Hypothalamus (tissue), 51 donors: ENCODE data around the gene DCDC1.
A peak's percentile ranks its signal among the peaks of the same experiment; 100 is the strongest.

Experiments used
- DNase-seq, 51 donors: peaks; one replicate each; lab custom pipeline; 2025; lab: John Stamatoyannopoulos, UW

Gene DCDC1

DNA sequence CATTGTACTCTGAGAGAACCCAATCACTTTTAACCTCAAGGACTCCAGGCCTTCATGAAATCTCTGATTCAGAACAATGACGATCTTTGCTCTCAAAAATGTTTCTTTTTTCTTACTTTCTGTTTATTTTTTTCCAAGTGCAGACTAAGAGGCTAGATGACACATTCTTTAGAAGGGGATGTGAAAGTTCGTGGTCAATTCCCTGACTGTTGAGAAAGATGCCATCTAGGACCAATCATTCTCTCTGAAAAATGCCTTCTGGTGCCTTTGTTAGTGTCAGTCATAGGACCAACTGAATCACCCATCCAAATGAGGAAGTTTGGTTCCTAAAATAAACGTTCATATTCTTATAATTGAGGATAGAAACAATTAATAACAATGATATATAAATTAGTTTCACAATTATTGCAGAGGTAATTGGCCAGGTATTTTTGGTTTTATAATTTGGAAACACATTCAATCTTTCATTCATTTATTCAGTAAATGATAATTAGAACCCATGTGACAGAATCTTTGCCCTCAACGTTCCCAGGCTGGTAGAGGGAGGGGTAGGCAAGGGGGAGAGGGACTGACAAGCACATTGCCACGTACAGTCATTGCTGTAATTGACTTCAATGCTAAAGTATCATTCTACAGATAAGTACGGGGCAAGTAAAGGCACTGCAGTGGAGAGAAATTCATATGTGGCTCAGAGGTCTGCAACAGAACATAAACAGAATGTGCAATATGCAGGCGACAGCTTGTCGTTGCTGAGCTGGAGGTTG, 450.0 kb downstream of the DCDC1 start:
- DNase-seq: peak in 1 of 51 donors; percentile 1

DNA sequence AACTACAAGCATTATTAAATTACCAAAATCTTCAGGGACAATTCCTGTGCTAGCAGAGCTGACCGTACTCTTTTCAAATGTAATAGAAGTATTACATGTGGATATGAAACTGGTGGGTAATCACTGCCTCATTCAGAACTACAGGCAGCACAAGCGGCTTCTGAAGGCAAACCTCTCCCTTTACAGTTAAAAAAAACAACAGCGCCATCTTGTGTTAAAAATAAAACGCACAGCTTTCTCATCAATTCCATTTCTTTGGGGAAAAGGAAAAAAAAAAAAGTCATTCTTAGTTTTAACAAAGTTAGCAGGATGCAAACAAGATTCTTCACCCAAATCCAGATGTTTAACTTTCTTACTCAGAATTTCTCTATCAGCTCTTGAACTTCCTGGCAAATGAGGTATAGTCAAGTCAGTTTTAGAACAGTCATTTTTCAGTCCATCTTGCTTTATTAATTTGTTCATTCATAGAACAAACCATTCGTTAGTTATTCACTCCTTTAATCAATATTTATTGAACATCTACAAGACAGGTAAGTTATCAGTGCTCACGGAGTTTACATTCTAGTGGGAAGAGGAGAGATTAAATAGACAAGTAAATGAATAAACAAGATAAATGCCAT, 451.6 kb downstream of the DCDC1 start:
- peak in 4 of 51 donors; percentile 2 to 44 (median 6) for DNase-seq

DNA sequence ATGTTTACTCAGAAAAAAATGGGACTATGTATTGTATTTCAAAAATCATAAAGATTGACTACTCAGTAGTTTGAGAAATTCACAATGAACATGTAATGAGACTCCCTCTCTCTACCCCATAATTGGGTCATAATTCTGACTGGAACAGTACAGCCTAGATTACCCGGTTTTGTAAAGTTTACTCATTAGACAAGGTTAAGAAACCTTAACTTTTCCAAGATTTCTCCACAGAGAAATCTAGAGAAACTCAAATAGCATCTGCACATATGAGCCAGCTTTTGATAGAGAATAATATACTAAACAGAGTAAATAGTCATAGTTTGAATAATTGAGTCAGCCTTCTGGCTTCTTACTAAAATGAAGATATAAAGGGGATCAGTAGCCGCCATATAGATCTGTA, 452.3 kb downstream of the DCDC1 start:
- no peak for DNase-seq

DNA sequence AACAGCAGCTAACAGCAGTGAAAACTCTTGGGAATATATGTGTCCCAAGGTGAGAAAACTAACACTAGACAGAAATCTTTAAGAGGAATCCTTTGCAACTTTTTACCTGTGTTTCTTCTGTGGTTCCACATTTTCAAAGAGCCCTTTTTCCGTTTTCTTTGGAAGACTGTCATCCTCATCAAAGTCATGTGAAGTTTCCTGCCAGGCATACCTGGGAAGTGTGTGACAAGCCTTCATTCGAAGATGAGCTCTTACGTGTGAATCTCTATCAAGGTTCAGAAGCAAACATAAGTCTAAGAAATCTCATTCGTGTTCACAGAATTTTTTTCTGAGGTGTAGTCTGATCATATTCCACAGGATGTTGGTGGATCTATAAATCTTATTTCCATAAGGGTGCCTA, 452.8 kb downstream of the DCDC1 start:
- DNase-seq: no peak

DNA sequence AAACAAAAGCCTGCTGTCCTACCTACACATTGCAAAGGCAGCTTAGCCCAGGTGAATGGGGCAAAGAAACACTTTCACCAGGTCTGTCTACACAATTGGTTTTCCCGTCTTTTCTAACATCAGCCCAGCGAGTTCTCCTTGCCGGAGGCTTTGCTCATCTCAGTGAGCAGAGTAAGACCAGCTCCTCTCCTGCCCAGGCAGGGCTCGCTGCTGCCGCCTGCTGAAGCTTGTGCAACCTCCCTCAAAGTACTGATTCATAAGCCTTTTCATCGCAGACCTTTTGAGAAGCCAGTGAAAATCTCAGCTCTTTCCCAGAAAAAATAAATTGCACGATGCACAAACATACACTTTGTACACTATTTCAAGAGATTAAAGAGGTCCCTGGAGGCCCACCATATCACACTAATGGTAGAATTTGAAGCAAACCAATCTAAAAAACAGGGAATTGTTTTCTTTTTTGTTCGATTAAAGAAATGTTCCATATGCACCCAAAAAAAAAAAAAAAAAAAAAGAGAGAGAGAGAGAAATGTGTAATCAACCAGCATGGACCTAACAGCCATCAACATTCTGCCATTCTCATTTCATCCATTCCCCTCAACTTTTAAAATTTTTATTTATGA, 455.3 kb downstream of the DCDC1 start:
- DNase-seq: peak in 34 of 51 donors; percentile 4 to 64 (median 28)

DNA sequence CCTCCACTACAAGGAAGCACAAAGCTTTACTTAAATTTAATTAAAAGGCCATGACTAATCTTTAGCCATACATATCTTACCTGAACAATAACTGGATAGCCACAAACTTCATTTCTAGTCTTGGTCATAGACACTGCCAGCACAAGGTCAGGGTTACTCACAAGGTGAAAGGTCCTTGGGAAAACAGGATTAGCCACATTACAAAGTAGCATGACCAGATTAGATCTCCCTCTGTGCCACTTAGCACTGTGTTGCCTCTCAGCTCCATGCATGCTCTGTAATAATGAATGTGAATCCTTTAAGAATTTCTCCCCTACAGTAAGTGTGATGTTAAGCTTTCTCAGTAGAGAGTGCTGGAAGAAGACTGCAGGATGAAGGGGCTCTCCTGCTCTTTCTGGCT, 458.3 kb downstream of the DCDC1 start:
- DNase-seq: no peak

DNA sequence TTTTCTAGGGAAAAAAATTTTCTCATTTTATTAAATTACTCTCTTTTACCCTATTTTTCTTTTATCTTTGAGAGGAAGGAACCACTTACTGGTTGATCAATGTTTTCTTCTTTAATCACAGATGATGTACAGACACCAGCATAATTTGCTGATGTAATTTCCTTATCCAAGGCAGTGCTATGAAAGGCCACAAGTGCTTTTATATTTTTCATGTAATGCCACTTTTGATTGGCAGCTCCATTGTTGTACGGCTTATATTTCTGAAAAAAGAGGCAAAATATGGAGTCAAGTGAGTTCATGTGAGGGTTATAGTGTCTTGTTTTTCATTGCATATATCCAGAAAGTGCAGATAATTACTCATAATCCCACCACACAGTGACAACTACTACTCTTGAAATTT, 460.7 kb downstream of the DCDC1 start:
- DNase-seq: no peak

DNA sequence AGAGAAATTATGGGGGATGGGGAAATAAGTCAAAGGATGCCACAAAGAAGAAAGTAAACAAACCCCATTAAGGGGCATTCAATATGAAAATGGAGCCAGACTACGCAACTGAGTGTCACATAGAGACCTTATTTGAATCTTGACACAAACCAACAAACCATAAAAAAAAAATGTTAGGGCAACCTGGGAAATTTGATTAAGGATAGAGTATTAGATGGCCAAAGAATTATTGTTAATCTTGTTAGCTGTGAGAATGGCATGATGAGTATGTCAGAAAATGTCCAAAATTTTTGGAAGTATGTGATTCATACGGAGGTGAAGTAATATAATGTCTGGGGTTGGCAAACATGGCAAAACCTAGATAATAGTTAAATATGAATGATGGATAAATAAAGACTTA, 461.3 kb downstream of the DCDC1 start:
- no peak for DNase-seq

DNA sequence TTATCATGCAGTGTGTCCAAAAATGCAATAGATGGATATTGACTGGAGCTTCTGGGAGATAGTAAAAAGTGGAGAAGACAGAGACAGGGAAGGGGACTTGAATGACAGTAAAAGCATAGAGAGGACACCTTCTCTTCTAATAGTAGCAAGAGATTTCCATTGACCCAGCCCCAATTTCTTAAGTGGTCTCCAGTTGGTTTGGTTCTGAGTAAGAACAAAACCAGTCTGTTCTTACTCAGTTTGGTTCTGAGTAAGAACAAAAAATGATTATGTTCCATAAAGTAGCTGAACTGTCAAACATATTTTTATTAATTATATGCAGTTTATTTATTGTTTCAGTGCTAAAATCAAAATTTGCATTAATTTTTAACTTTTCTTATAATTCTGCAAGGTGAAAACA, 466.6 kb downstream of the DCDC1 start:
- no peak for DNase-seq

DNA sequence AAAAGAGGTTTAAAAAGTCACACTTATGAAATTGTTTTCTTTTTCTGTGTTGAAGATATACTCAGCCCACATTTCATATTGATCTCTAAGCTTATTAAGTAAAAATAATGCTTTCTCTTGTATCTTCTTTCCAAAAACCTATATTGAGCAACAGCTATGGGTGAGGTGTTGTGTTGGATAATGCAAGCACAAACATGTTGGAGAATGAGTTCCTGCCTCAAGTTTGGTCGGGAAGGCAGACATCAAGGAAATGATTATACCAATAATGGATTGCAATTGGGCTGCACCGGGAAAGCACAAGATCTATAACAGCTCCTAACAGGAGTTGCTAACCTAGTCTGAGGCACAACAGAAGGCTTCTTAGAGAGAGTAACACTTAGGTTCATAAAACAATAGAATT, 474.5 kb downstream of the DCDC1 start:
- no peak for DNase-seq

DNA sequence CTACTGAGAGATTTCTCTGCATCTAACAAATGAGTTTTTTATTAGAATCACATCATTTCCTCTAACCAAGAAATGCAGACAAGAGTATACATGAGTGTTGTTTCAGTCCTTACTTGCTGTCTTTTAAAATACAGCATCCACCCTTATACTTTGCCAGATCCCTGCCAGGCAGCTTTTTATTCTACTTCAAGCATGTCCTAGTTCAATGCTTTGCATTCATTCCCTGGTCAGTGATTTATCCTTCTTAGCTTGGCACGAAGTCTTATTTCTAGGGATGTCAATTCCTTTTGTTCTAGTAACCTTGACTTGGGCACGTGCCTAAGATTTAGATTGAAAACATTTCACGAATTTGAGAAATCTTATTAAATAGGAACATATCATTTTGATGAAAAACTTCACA, 476.2 kb downstream of the DCDC1 start:
- no peak for DNase-seq

DNA sequence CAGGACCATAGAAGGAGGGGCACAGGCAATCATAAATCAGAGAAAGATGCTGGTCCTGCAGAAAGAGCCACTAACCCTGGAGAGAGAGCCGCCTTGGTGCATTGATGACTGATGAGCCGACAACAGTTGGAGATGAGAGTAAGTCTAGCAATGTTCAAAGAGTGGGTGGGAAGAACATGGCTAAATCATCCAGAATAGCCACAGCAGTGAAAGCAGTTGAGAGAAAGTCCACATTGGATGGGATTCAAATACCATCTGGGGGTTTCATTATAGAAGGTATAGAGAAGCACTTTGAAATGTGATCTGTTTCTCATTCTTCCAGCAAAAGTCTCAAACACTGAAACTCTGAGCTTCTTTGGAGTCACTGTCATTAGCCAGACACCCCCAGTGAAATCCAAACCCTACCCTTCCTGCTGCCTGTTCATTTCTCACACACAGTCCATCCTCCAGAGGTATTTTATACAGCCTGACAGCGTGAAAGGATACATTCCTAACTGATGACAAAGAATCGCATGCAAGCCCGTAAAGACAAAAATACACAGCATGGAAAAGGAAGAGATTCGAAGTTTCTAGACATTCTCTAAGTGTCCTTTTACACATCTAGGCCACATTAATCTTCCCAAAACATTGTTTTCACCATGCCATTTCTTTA, 480.3 kb downstream of the DCDC1 start:
- peak in 1 of 51 donors; percentile 1 for DNase-seq

DNA sequence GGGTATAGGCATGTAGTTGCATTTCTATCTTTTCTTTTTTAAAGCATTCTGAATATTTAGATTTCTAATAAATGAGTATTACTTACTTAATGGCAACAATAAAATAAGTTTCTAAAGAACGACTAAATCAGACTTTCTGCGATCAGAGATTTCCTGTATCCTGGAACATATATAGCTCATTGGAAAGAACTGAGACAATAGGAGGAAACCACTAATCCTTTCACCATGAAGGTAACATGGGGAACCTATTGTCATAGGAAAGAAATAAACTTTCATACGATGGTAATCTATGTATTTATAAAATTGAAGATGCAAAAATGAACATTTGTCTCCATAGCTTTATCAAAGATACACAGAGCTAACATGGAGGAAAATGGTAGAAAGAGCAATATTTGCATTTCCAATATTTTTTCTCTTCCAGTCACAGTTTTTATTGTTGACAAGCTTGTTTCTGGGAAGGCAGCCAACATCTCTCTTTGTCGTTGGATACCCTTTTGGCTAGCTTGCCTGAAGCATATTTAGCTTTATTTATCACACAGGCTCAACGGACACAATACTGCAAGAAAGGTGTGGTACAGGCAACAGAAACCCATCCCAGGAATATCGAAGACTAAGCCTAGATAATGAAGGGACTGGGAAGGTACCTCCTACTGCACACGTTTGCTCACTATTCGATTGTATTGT, 490.1 kb downstream of the DCDC1 start:
- no peak for DNase-seq

DNA sequence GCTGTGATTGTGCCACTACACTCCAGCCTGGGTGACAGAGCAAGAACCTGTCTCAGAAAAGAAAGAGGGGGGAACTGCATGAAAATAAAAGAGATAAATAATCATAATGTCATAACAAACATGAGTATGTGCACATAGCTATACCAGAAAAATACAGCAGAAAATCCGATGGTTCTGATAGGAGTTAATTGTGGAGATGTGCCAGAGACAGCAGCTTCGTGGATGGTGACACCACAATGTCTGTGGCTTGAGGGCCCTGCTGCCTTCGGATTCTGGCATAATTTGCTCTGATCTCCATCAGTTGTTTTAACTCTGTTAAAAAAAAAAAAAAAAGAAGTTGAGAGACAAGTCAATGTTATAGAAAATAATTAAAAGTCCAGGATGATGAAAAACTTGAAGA, 491.1 kb downstream of the DCDC1 start:
- no peak for DNase-seq

DNA sequence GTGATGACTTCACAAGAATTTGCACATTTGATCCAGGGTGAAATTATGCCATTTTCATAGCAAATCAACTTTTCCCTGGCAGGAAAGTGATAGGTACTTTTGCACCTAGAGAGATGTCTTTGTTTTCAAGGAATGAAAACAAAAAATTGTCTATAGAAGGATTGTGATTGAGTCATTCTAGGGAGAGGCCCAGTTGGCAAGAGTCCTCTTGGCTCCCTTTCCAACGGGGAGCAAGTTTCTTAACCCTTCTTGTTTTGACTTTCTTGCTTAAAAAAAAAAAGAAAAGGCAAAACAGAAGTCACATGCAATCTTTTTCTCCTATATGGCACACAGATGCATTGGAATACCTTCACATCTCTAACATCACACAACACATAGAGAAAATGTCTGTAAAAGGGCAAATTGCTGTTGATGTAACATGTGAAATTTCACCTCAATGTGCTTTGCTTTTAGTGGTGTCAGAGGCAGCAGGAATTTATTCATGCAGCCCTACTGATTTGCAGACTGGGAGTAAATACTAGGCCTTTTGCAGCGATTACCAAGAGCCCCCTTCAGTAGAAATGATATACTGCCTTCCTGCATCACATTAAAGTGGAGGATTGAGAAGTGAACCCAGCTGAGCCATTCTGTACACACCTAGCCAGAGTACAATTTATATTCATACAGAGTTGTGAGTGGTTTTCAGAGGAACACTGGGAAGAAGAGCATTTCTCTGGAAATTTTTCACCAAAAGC, 492.7 kb downstream of the DCDC1 start:
- DNase-seq: no peak

DNA sequence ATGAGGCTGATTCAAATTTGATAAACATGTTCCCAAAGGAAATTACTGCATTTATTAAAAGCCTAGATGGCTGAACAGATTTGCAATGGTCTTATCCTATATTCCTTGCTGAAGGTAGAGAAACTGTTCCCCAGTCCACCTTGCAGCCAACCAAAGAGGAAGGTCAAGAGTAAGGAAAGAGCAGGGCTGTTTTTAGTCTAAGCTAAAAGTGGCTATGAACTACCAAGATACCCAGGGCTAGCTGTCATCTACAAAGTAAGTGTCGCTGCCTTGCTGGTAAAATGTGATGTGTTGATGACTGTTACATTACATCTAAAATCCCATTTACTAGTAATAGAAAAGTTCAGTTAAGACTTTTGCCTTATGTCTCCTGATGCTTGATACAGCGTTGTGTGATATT, 493.3 kb downstream of the DCDC1 start:
- DNase-seq: no peak

DNA sequence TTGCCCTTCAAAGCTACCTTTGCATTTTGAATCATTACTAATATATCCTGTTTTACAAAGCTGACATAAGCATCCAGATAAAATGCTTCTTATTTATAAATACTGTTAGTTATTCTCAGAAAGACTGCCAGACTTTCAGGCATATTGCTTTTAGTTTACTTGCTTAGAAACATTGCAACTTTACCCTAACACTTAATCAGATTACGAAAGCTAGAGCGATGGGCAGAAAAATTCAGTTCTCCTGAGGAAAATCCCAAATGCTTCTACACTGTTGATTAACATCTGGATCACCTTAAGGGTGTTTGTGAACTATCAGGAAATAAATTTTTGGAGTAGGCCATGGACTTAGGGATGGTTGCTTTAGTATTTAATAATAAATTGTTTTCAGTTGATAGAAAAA, 493.7 kb downstream of the DCDC1 start:
- no peak for DNase-seq

DNA sequence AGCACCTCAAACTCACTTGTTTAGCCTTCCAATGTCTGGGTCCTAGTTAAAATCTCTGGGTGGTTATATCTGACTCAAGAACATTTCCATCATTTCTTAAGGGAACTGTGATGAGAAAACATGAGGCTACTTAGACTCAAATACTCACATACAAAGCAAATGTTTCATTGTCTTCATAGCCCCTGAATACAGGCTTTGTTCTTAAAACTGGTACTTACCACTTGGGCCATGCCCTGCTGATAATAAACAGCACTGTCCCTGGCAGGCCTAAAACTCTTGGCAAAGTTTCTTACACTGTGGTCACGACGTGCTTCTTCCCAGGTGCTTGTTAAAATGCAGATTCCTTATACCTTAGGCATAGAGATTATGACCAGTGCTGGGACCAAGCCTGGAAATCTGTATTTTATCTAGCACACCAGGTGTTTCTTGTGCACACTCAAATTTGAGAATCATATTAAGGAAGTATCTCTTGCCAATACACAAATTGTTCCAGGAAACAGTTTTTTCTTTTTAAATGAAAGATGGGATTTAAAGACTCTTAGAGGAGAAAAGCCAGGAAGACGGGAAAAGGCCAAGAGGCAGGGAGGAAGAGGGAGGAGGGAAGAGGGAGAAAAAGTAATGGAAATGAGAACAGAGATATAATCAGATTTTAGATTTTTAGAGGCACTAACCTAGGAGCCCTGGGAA, 495.5 kb downstream of the DCDC1 start:
- no peak for DNase-seq

DNA sequence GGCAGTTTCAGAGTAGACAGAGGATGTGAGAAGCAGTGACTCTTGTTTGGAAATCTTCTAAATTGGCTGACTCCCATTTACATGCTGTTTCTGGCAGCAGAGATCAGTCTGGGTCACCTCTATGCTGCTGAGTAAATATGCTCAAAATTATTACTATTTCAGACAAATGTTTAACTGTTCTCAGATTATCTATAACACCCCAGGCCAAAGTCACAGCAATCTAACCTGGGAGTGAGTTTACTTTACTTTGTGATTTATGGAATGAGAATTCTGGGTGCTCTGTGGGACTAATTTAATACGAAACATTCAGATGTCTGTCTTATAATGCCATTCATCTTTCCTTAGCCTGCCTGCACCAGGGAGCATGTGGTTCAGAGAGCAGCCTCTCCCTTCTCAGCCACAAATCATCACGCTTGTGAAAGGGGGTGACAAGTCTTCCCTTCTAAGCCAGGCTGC, 500.9 kb downstream of the DCDC1 start:
- no peak for DNase-seq

DNA sequence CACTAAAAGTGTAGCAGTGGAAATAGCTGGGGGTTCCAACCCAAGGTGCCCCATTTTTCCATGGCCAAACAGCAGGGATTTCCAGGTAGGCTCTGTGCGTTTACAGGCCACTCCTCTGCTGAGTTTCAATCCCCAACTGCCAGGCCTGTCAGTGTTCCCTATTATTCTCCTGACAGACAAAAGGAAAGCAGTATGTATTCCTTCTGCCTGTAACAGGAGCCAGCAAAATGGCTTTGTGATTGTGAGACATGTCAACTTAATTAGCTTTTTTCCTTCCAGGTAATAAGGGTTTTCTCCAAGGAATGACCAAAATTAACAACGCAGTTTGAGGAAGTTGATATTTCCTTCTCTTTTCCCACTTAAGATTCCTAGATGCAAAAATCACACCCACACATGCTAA, 506.3 kb downstream of the DCDC1 start:
- no peak for DNase-seq
